ENCODE data around the gene TSPAN15. TPM values are rescaled to one million over a fixed set of nuclear protein-coding genes. Genes with fewer than 3 reads are reported as not detected.

TSPAN15 gene
- total RNA-seq, 2 experiments from 2014 or later = 2.4 to 3.1 TPM

GRCh38 chr10:69537449-69537848 lies 86.2 kb downstream of the TSPAN15 start:
- no TSS peak for BruUV-seq (replicated peaks)
- H3K4me1 ChIP-seq (ENCODE audit: insufficient read depth, low read length, poor library complexity, severe bottlenecking) = no peaks in the 10 kb centered on the region
- no peaks in the 10 kb centered on the region for H3K9me3 ChIP-seq (ENCODE audit: low read length)
- ChIA-PET POLR2A (no interaction called here), CTCF (ENCODE audit: unreplicated experiment) (no interaction called here)
- no peak for TF ChIP-seq EZH2phosphoT487 (IDR thresholded peaks at IDR 0.05; ENCODE audit: borderline replicate concordance, low read depth, low read length)
- TF ChIP-seq CTCF (conservative IDR thresholded peaks at IDR 0.05; ENCODE audit: low read length) = no peak
- no peaks in the 10 kb centered on the region for H3K79me2 ChIP-seq (ENCODE audit: insufficient read depth, low read depth, low read length)
- no peaks in the 10 kb centered on the region for H4K20me1 ChIP-seq (ENCODE audit: insufficient read depth, low read length)
- H3K9me2 ChIP-seq (ENCODE audit: insufficient read depth, low read length) = no peaks in the 10 kb centered on the region
- no peaks in the 10 kb centered on the region for H3K36me3 ChIP-seq (ENCODE audit: insufficient read depth, low read length)
- H3K27ac ChIP-seq (ENCODE audit: low read depth, low read length, poor library complexity, severe bottlenecking) = no peak overlapping the region
- no peak overlapping the region for H3K4me2 ChIP-seq (ENCODE audit: low read length)
- intact Hi-C loops (cut with micrococcal nuclease; ENCODE audit: unreplicated experiment) = no loop called here
- H2AFZ ChIP-seq (ENCODE audit: low read length) = no peak overlapping the region
- no peak overlapping the region for H3K4me3 ChIP-seq (ENCODE audit: low read depth, low read length, poor library complexity, severe bottlenecking)
- no peak for DNase-seq (ENCODE audit: low spot score)

GRCh38 chr10:69538461-69538860 lies 87.2 kb downstream of the TSPAN15 start:
- DNase-seq (ENCODE audit: low spot score) = no peak
- no peaks in the 10 kb centered on the region for H4K20me1 ChIP-seq (ENCODE audit: insufficient read depth, low read length)
- no peak overlapping the region for H2AFZ ChIP-seq (ENCODE audit: low read length)
- no peak overlapping the region for H3K27ac ChIP-seq (ENCODE audit: low read depth, low read length, poor library complexity, severe bottlenecking)
- no peaks in the 10 kb centered on the region for H3K9me2 ChIP-seq (ENCODE audit: insufficient read depth, low read length)
- no peaks in the 10 kb centered on the region for H3K4me1 ChIP-seq (ENCODE audit: insufficient read depth, low read length, poor library complexity, severe bottlenecking)
- ChIA-PET CTCF (ENCODE audit: unreplicated experiment) (interaction anchor here (0.6 kb wide), 1 partner anchor 104 kb away, joined by 3 read pairs; no protein-coding TSS in a partner anchor), POLR2A (no interaction called here)
- BruUV-seq (replicated peaks) = no TSS peak
- H3K79me2 ChIP-seq (ENCODE audit: insufficient read depth, low read depth, low read length) = no peaks in the 10 kb centered on the region
- no peaks in the 10 kb centered on the region for H3K36me3 ChIP-seq (ENCODE audit: insufficient read depth, low read length)
- TF ChIP-seq CTCF (conservative IDR thresholded peaks at IDR 0.05; ENCODE audit: low read length) (no peak), EZH2phosphoT487 (IDR thresholded peaks at IDR 0.05; ENCODE audit: borderline replicate concordance, low read depth, low read length) (no peak)
- H3K9me3 ChIP-seq (ENCODE audit: low read length) = no peaks in the 10 kb centered on the region
- intact Hi-C loops (cut with micrococcal nuclease; ENCODE audit: unreplicated experiment) = no loop called here
- H3K4me2 ChIP-seq (ENCODE audit: low read length) = no peak overlapping the region
- no peak overlapping the region for H3K4me3 ChIP-seq (ENCODE audit: low read depth, low read length, poor library complexity, severe bottlenecking)

- Histone ChIP-seq H2AFZ (ENCODE audit: low read length) (no peak overlapping the region), H3K4me2 (ENCODE audit: low read length) (no peak overlapping the region), H3K36me3 (ENCODE audit: insufficient read depth, low read length) (no peaks in the 10 kb centered on the region), H3K27ac (ENCODE audit: low read depth, low read length, poor library complexity, severe bottlenecking) (no peak overlapping the region), H3K79me2 (ENCODE audit: insufficient read depth, low read depth, low read length) (no peaks in the 10 kb centered on the region), H3K4me1 (ENCODE audit: insufficient read depth, low read length, poor library complexity, severe bottlenecking) (no peaks in the 10 kb centered on the region), H3K9me2 (ENCODE audit: insufficient read depth, low read length) (no peaks in the 10 kb centered on the region), H4K20me1 (ENCODE audit: insufficient read depth, low read length) (no peaks in the 10 kb centered on the region), H3K9me3 (ENCODE audit: low read length) (no peaks in the 10 kb centered on the region), H3K4me3 (ENCODE audit: low read depth, low read length, poor library complexity, severe bottlenecking) (no peak overlapping the region)
- POLR2A ChIA-PET = no interaction called here
- DNase-seq (ENCODE audit: low spot score) = no peak
- intact Hi-C loops (cut with micrococcal nuclease; ENCODE audit: unreplicated experiment) = no loop called here
- TF ChIP-seq EZH2phosphoT487 (IDR thresholded peaks at IDR 0.05; ENCODE audit: borderline replicate concordance, low read depth, low read length) (no peak), CTCF (conservative IDR thresholded peaks at IDR 0.05; ENCODE audit: low read length) (no peak)
- CTCF ChIA-PET (ENCODE audit: unreplicated experiment) = no interaction called here
- no TSS peak for BruUV-seq (replicated peaks)
Measured at GRCh38 chr10:69541463-69541862, 90.2 kb downstream of the TSPAN15 start.
